AG10803 (cell line): Measurements from ENCODE around the gene BCDIN3D.

Source experiments
- DNase-seq: peaks from one replicate; pipeline ENCODE4 v3.0.0; 2010; ENCODE audit warnings: low read depth
- H3K4me3 ChIP-seq: 2 replicates; pipeline ENCODE4 v1.5.1; 2011; ENCODE audit warnings: mild to moderate bottlenecking, low read length, control low read depth
- CTCF ChIP-seq: conservative IDR thresholded peaks from 2 replicates; pipeline ENCODE4 v1.5.1; 2011; ENCODE audit warnings: mild to moderate bottlenecking, low read length, control low read depth, inconsistent platforms

The BCDIN3D gene

GRCh38 chr12:49790741-49791555 lies 52.0 kb downstream of the BCDIN3D start:
- DNase-seq, result no peak
- no peak for TF ChIP-seq CTCF
- no peak overlapping the region for H3K4me3 ChIP-seq

GRCh38 chr12:49789992-49790391 lies 52.9 kb downstream of the BCDIN3D start:
- H3K4me3 ChIP-seq, result no peak overlapping the region
- no peak; the same call in 1 of the 2 replicates for TF ChIP-seq CTCF
- no peak for DNase-seq

- no peak overlapping the region for H3K4me3 ChIP-seq
- DNase-seq, result no peak
- TF ChIP-seq CTCF, result no peak
Measured at GRCh38 chr12:49787672-49788071, 55.2 kb downstream of the BCDIN3D start.
